ENCODE measurements around the gene PLCL1.

DNA sequence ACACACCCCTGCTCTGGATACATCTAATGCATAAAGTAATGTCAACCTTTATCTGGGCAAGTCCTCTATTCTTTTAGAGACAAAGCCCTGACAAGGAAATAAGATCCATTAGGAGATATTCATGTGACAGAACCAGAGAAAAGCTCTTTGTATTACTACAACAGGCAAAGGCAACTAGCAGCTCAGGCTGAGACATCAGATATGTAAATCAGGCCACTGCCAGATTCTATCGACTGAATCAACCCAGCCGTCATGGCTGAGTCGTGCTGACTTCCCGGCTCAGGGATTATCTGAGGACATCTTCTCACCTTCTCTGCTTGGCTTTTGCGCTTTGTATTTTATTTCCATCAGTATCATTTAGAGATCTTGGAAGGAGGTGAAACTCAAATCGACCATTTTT, 294.5 kb downstream of the PLCL1 start:
- TF ChIP-seq, protein P1, sequence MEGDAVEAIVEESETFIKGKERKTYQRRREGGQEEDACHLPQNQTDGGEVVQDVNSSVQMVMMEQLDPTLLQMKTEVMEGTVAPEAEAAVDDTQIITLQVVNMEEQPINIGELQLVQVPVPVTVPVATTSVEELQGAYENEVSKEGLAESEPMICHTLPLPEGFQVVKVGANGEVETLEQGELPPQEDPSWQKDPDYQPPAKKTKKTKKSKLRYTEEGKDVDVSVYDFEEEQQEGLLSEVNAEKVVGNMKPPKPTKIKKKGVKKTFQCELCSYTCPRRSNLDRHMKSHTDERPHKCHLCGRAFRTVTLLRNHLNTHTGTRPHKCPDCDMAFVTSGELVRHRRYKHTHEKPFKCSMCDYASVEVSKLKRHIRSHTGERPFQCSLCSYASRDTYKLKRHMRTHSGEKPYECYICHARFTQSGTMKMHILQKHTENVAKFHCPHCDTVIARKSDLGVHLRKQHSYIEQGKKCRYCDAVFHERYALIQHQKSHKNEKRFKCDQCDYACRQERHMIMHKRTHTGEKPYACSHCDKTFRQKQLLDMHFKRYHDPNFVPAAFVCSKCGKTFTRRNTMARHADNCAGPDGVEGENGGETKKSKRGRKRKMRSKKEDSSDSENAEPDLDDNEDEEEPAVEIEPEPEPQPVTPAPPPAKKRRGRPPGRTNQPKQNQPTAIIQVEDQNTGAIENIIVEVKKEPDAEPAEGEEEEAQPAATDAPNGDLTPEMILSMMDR (conservative IDR thresholded peaks at IDR 0.05 in 1 of 2, IDR thresholded peaks at IDR 0.05 in 1 of 2; ENCODE audit: extremely low read depth in 1 of 2, insufficient read depth in 1 of 2, low read depth in 1 of 2, low read length in 2 of 2): no peak
- no peak for TF ChIP-seq EZH2 (IDR thresholded peaks at IDR 0.05; ENCODE audit: borderline replicate concordance, low read length)
